Lower leg skin (tissue), 3 donors: Measurements from ENCODE around the gene MAP1B.

Source experiments
- CTCF ChIP-seq, 3 donors: fragments of 450-650 bp; IDR thresholded peaks; one replicate each; pipeline ENCODE4 v1.5.1; 2016; ENCODE audit warnings: antibody characterized with exemption in 3 of 3, mild to moderate bottlenecking in 3 of 3, moderate library complexity in 2 of 3
- POLR2A ChIP-seq, 2 donors: fragments of 450-650 bp; IDR thresholded peaks; one replicate each; pipeline ENCODE4 v1.6.1; 2016 to 2017; ENCODE audit warnings: antibody characterized with exemption in 2 of 2, mild to moderate bottlenecking in 1 of 2, moderate library complexity in 1 of 2

GRCh38 chr5:72252008-72252407 is 144.7 kb downstream of the MAP1B start:
- TF ChIP-seq CTCF (IDR thresholded peaks at IDR 0.05): no peak
- TF ChIP-seq POLR2A (IDR thresholded peaks at IDR 0.05): no peak
